ENCODE results near the gene DDAH2.
A peak's percentile ranks its signal among the peaks of the same experiment; 100 is the strongest.

DDAH2 gene

DNA sequence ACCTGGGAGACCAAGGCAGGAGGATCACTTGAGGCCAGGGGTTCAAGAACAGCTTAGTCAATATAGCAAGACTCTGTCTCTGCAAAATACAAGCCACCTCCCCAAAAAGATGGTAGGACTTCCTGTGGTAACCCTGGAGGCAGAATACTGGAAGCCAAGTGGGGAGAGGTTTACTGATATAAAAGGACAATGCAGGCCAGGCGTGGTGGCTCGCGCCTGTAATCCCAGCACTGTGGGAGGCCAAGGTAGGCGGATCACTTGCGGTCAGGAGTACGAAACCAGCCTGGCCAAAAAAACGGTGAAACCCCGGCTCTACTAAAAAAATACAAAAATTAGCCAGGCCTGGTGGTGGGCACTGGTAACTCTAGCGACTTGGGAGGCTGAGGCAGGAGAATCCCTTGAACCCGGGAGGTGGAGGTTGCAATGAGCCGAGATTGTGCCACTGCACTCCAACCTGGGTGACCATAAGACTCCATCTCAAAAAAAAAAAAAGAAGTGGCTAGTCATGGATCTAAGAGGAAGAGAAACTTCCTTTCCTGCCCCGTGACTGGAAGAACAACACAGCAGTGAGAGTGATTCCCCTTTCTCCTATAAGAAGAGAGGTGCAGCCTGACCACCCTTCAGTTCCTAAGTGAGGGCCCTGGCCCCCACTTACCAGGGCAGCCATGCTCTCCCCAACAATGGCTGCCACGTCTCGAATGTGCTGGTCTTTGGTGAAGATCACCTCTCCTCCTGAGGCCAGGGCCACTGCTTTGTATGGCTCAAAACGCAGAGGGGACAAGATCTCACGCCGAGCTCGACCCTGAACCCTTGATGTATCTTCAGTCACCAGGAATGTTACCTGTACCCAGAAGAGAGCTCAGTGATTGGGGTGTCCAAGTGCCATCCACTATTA is 39.5 kb upstream of the DDAH2 start:
- no peaks in the 10 kb centered on the region for H3K9me3 ChIP-seq (ENCODE audit: control insufficient read depth, low read length)
- H3K4me3 ChIP-seq (ENCODE audit: low read length), result no peak overlapping the region
- H3K27me3 ChIP-seq (ENCODE audit: control insufficient read depth, insufficient read depth, low read length), result no peaks in the 10 kb centered on the region
- no peak overlapping the region for H3K9ac ChIP-seq (ENCODE audit: low read length)
- H3K4me1 ChIP-seq (ENCODE audit: control insufficient read depth, insufficient read depth, low read length), result peaks cover 9% of the 10 kb centered on the region
- no peaks in the 10 kb centered on the region for H3K36me3 ChIP-seq (ENCODE audit: control insufficient read depth, insufficient read depth, low read length)

- no peaks in the 10 kb centered on the region for H3K27me3 ChIP-seq (ENCODE audit: control insufficient read depth, insufficient read depth, low read length)
- no peaks in the 10 kb centered on the region for H3K36me3 ChIP-seq (ENCODE audit: control insufficient read depth, insufficient read depth, low read length)
- H3K4me1 ChIP-seq (ENCODE audit: control insufficient read depth, insufficient read depth, low read length), result peaks cover 7% of the 10 kb centered on the region
- H3K9ac ChIP-seq (ENCODE audit: low read length), result no peak overlapping the region
- no peak overlapping the region for H3K4me3 ChIP-seq (ENCODE audit: low read length)
- no peaks in the 10 kb centered on the region for H3K9me3 ChIP-seq (ENCODE audit: control insufficient read depth, low read length)
Observed at GRCh38 chr6:31767096-31767645, 38.1 kb upstream of the DDAH2 start.

GRCh38 chr6:31765910-31766794 is 37.1 kb upstream of the DDAH2 start:
- Histone ChIP-seq H3K9me3 (ENCODE audit: control insufficient read depth, low read length) (no peaks in the 10 kb centered on the region), H3K4me3 (ENCODE audit: low read length) (no peak overlapping the region), H3K36me3 (ENCODE audit: control insufficient read depth, insufficient read depth, low read length) (no peaks in the 10 kb centered on the region), H3K4me1 (ENCODE audit: control insufficient read depth, insufficient read depth, low read length) (peaks cover 13% of the 10 kb centered on the region), H3K9ac (ENCODE audit: low read length) (peak overlapping the region; percentile 36), H3K27me3 (ENCODE audit: control insufficient read depth, insufficient read depth, low read length) (no peaks in the 10 kb centered on the region)

GRCh38 chr6:31765559-31765909 is 36.4 kb upstream of the DDAH2 start:
- H3K9me3 ChIP-seq (ENCODE audit: control insufficient read depth, low read length), result no peaks in the 10 kb centered on the region
- no peak overlapping the region for H3K9ac ChIP-seq (ENCODE audit: low read length)
- H3K36me3 ChIP-seq (ENCODE audit: control insufficient read depth, insufficient read depth, low read length), result no peaks in the 10 kb centered on the region
- peaks cover 19% of the 10 kb centered on the region for H3K4me1 ChIP-seq (ENCODE audit: control insufficient read depth, insufficient read depth, low read length)
- H3K4me3 ChIP-seq (ENCODE audit: low read length), result no peak overlapping the region
- no peaks in the 10 kb centered on the region for H3K27me3 ChIP-seq (ENCODE audit: control insufficient read depth, insufficient read depth, low read length)

GRCh38 chr6:31764198-31764597 is 35.1 kb upstream of the DDAH2 start:
- Histone ChIP-seq H3K4me1 (ENCODE audit: control insufficient read depth, insufficient read depth, low read length) (peaks cover 20% of the 10 kb centered on the region), H3K4me3 (ENCODE audit: low read length) (no peak overlapping the region), H3K27me3 (ENCODE audit: control insufficient read depth, insufficient read depth, low read length) (no peaks in the 10 kb centered on the region), H3K36me3 (ENCODE audit: control insufficient read depth, insufficient read depth, low read length) (no peaks in the 10 kb centered on the region), H3K9ac (ENCODE audit: low read length) (no peak overlapping the region), H3K9me3 (ENCODE audit: control insufficient read depth, low read length) (no peaks in the 10 kb centered on the region)

DNA sequence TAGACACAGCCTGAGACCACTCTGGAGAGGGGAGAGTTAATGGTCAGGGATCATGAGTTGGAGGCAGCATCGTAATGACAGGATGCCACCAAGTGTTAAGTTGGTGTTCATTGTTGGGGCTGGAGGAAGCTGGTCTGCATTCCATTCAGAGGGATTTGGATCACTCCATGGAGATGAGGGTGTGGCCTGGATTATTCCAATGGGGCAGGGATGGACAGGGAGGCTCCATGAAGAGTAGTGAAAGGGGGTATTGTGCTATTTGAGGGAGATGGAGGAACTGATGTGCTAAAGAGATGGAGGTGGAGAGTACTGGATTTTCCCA is 34.5 kb upstream of the DDAH2 start:
- Histone ChIP-seq H3K4me3 (ENCODE audit: low read length) (no peak overlapping the region), H3K9me3 (ENCODE audit: control insufficient read depth, low read length) (no peaks in the 10 kb centered on the region), H3K36me3 (ENCODE audit: control insufficient read depth, insufficient read depth, low read length) (no peaks in the 10 kb centered on the region), H3K4me1 (ENCODE audit: control insufficient read depth, insufficient read depth, low read length) (peaks cover 20% of the 10 kb centered on the region), H3K9ac (ENCODE audit: low read length) (no peak overlapping the region), H3K27me3 (ENCODE audit: control insufficient read depth, insufficient read depth, low read length) (no peaks in the 10 kb centered on the region)

DNA sequence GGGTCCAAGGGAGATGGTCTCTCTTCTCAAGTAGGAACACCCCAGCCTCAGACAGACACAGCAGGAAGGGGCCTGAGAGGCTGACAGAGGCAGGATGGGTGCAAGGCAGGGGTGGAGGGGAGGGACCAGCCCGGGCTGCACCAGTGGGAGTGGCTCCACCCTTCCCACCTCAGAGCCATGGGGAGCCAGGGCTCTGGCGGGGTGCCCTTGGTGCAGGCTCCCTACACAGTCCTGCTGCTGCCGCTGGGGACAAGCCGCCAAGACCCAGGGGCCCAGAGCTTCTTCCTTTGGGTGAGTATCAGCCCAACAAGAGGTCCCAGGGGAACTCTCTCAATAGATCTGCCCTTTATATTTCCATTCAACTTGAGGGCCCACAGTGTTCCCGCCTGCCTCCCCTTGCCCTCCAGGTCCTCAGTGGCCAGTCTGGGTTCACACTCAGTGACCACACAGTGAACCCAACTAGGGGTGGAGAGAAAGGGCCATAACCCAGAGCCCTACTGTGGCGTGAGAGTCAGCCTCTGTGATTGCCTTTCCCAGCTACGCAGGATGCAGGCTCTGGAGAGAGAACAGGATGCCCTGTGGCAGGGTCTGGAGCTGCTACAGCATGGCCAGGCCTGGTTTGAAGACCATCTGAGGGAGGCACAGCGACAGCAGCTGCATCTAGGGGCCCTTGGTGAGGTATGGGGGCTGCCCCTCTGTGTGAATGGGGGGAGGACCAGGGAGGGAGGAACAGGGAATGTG is 33.9 kb upstream of the DDAH2 start:
- Histone ChIP-seq H3K9me3 (ENCODE audit: control insufficient read depth, low read length) (no peaks in the 10 kb centered on the region), H3K4me1 (ENCODE audit: control insufficient read depth, insufficient read depth, low read length) (peaks cover 20% of the 10 kb centered on the region), H3K9ac (ENCODE audit: low read length) (no peak overlapping the region), H3K36me3 (ENCODE audit: control insufficient read depth, insufficient read depth, low read length) (no peaks in the 10 kb centered on the region), H3K27me3 (ENCODE audit: control insufficient read depth, insufficient read depth, low read length) (no peaks in the 10 kb centered on the region), H3K4me3 (ENCODE audit: low read length) (no peak overlapping the region)

DNA sequence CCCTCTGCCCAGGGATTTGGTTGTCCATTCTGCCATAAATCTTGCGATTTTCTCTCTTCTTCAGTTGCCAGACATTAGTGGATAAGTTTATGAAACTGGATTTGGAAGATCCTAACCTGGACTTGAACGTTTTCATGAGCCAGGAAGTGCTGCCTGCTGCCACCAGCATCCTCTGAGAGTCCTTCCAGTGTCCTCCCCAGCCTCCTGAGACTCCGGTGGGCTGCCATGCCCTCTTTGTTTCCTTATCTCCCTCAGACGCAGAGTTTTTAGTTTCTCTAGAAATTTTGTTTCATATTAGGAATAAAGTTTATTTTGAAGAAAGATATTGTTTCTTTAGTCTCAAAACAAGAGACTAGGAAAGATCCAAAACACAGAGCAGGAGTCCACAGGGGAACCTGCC is 33.3 kb upstream of the DDAH2 start, which contains the start of gene SAPCD1:
Gene SAPCD1 (plus strand): TSS at position 301 of the 400 bp plus-strand sequence. CDS start 399 bp downstream, outside the sequence.
- Histone ChIP-seq H3K36me3 (ENCODE audit: control insufficient read depth, insufficient read depth, low read length) (no peaks in the 10 kb centered on the region), H3K4me1 (ENCODE audit: control insufficient read depth, insufficient read depth, low read length) (peaks cover 20% of the 10 kb centered on the region), H3K4me3 (ENCODE audit: low read length) (no peak within 1 kb of the TSS), H3K27me3 (ENCODE audit: control insufficient read depth, insufficient read depth, low read length) (no peaks in the 10 kb centered on the region), H3K9me3 (ENCODE audit: control insufficient read depth, low read length) (no peaks in the 10 kb centered on the region), H3K9ac (ENCODE audit: low read length) (no peak within 1 kb of the TSS)

GRCh38 chr6:31761343-31761742 is 32.2 kb upstream of the DDAH2 start:
- Histone ChIP-seq H3K9ac (ENCODE audit: low read length) (no peak overlapping the region), H3K4me3 (ENCODE audit: low read length) (no peak overlapping the region), H3K36me3 (ENCODE audit: control insufficient read depth, insufficient read depth, low read length) (no peaks in the 10 kb centered on the region), H3K27me3 (ENCODE audit: control insufficient read depth, insufficient read depth, low read length) (no peaks in the 10 kb centered on the region), H3K9me3 (ENCODE audit: control insufficient read depth, low read length) (no peaks in the 10 kb centered on the region), H3K4me1 (ENCODE audit: control insufficient read depth, insufficient read depth, low read length) (peaks cover 20% of the 10 kb centered on the region)

- H3K36me3 ChIP-seq (ENCODE audit: control insufficient read depth, insufficient read depth, low read length), result no peaks in the 10 kb centered on the region
- no peaks in the 10 kb centered on the region for H3K9me3 ChIP-seq (ENCODE audit: control insufficient read depth, low read length)
- no peaks in the 10 kb centered on the region for H3K27me3 ChIP-seq (ENCODE audit: control insufficient read depth, insufficient read depth, low read length)
Observed at GRCh38 chr6:31760790-31761189, 31.7 kb upstream of the DDAH2 start.

GRCh38 chr6:31758281-31758680 is 29.2 kb upstream of the DDAH2 start:
- no peaks in the 10 kb centered on the region for H3K36me3 ChIP-seq (ENCODE audit: control insufficient read depth, insufficient read depth, low read length)
- H3K4me1 ChIP-seq (ENCODE audit: control insufficient read depth, insufficient read depth, low read length), result peaks cover 13% of the 10 kb centered on the region
- no peaks in the 10 kb centered on the region for H3K9me3 ChIP-seq (ENCODE audit: control insufficient read depth, low read length)
- no peak overlapping the region for H3K9ac ChIP-seq (ENCODE audit: low read length)
- no peak overlapping the region for H3K4me3 ChIP-seq (ENCODE audit: low read length)
- H3K27me3 ChIP-seq (ENCODE audit: control insufficient read depth, insufficient read depth, low read length), result no peaks in the 10 kb centered on the region

More at GRCh38 chr6:31760790-31761189, 31.7 kb upstream of the DDAH2 start:
- H3K9ac ChIP-seq (ENCODE audit: low read length), result no peak overlapping the region
- no peak overlapping the region for H3K4me3 ChIP-seq (ENCODE audit: low read length)
- peaks cover 20% of the 10 kb centered on the region for H3K4me1 ChIP-seq (ENCODE audit: control insufficient read depth, insufficient read depth, low read length)
